CD8-positive, alpha-beta memory T cell (primary cell): ENCODE measurements around the gene LRP11. TPM values are rescaled to one million over a fixed set of nuclear protein-coding genes. Genes with fewer than 3 reads are reported as not detected.
"Not testable (repeated sequence)": the region's sequence is repeated elsewhere in the genome, so short reads cannot be mapped to it uniquely, and the experiment has no call there.

Experiments used
- CTCF ChIA-PET: fragments of 350-600 bp; sonication (Branson Sonifier 250); formaldehyde crosslinking; loops from one replicate; lab custom pipeline; 2021; ENCODE audit warnings: antibody characterized with exemption; lab: Charles Lee
- POLR2A ChIA-PET: fragments of 350-600 bp; sonication (Branson Sonifier 250); formaldehyde crosslinking; loops from one replicate; lab custom pipeline; 2021; ENCODE audit warnings: antibody characterized with exemption; lab: Charles Lee
- DNase-seq, 5 donors: peaks; one replicate each; pipeline versions ENCODE4 v3.0.0 to v3.0.0-alpha.2; 2020 to 2022; ENCODE audit warnings: mixed read lengths in 1 of 5
- H3K27ac ChIP-seq: one replicate; pipeline ENCODE4 v1.7.0; 2013; ENCODE audit warnings: low read depth, mild to moderate bottlenecking, low read length, moderate library complexity
- H3K27me3 ChIP-seq: 2 replicates; pipeline ENCODE4 v1.7.0; 2013; ENCODE audit warnings: low read length, mild to moderate bottlenecking; ENCODE audit not compliant: insufficient read depth, poor library complexity, severe bottlenecking
- H3K36me3 ChIP-seq: 2 replicates; pipeline ENCODE4 v1.7.0; 2013; ENCODE audit warnings: mild to moderate bottlenecking, low read length, moderate library complexity; ENCODE audit not compliant: insufficient read depth
- H3K4me1 ChIP-seq: 2 replicates; pipeline ENCODE4 v1.7.0; 2013; ENCODE audit warnings: mild to moderate bottlenecking, low read length, moderate library complexity; ENCODE audit not compliant: insufficient read depth
- H3K4me3 ChIP-seq: 2 replicates; pipeline ENCODE4 v1.7.0; 2013; ENCODE audit warnings: mild to moderate bottlenecking, low read length
- H3K9me3 ChIP-seq: 2 replicates; pipeline ENCODE4 v1.7.0; 2013; ENCODE audit warnings: mild to moderate bottlenecking, low read length
- H3K27ac Mint-ChIP-seq, 8 donors: one replicate each; pipeline ENCODE4 v1.8.0; 2020 to 2021; ENCODE audit warnings: mixed read lengths in 8 of 8, mild to moderate bottlenecking in 6 of 8, inconsistent platforms in 3 of 8, moderate library complexity in 3 of 8
- H3K27me3 Mint-ChIP-seq, 2 donors: one replicate each; pipeline ENCODE4 v1.8.0; 2020 to 2021; ENCODE audit warnings: mixed read lengths in 2 of 2, mild to moderate bottlenecking in 1 of 2, moderate library complexity in 1 of 2
- H3K36me3 Mint-ChIP-seq, 3 donors: one replicate each; pipeline ENCODE4 v1.8.0; 2020 to 2021; ENCODE audit warnings: mixed read lengths in 3 of 3, inconsistent platforms in 1 of 3, mild to moderate bottlenecking in 1 of 3
- H3K4me1 Mint-ChIP-seq, 3 donors: one replicate each; pipeline ENCODE4 v1.8.0; 2020 to 2021; ENCODE audit warnings: mixed read lengths in 3 of 3, inconsistent platforms in 1 of 3, mild to moderate bottlenecking in 1 of 3
- H3K4me3 Mint-ChIP-seq, 7 donors: one replicate each; pipeline ENCODE4 v1.8.0; 2020 to 2021; ENCODE audit warnings: mixed read lengths in 7 of 7, mild to moderate bottlenecking in 6 of 7, moderate library complexity in 4 of 7, inconsistent platforms in 2 of 7
- H3K9me3 Mint-ChIP-seq, 5 donors: one replicate each; pipeline ENCODE4 v1.8.0; 2020 to 2022; ENCODE audit warnings: mixed read lengths in 5 of 5, mild to moderate bottlenecking in 3 of 5, moderate library complexity in 2 of 5, inconsistent platforms in 1 of 5
- polyA plus RNA-seq: library from polyadenylated mRNA; unstranded; fragments of 300-500 nt; fragmentation: Illumina TruSeq; gene quantifications from one replicate; pipeline ENCODE4 v1.2.3, GENCODE V29; 2021
- total RNA-seq, 2 experiments: library from RNA; stranded (reverse); gene quantifications; one replicate each; pipeline ENCODE4 v1.2.3, GENCODE V29; 2021

The LRP11 gene
- total and polyA plus RNA-seq, 3 experiments from 2014 or later = 1.1 to 5.9 (median 5.5) TPM

- Histone ChIP-seq H3K9me3 (no peaks in the 10 kb centered on the region), H3K4me1 (no peaks in the 10 kb centered on the region), H3K4me3 (no peak overlapping the region), H3K27me3 (peaks cover 11% of the 10 kb centered on the region), H3K36me3 (no peaks in the 10 kb centered on the region), H3K27ac (no peak overlapping the region)
- Mint-ChIP-seq H3K9me3 (peaks cover 0 to 13% (median 4%) of the 10 kb centered on the region in 5 donors), H3K27ac (no peak overlapping the region), H3K36me3 (peaks cover 0 to 4% (median 0%) of the 10 kb centered on the region in 3 donors), H3K4me3 (no peak overlapping the region), H3K4me1 (no peaks in the 10 kb centered on the region), H3K27me3 (peaks cover 17 to 47% of the 10 kb centered on the region in 2 donors)
- POLR2A ChIA-PET = no interaction called here
- CTCF ChIA-PET = no interaction called here
- DNase-seq = no peak
Measured at GRCh38 chr6:149872233-149872632, 8.1 kb upstream of the LRP11 start.

GRCh38 chr6:149871182-149871581, 7.0 kb upstream of the LRP11 start:
- Mint-ChIP-seq H3K4me1 (no peaks in the 10 kb centered on the region), H3K4me3 (no peak overlapping the region), H3K27me3 (peaks cover 10 to 37% of the 10 kb centered on the region in 2 donors), H3K9me3 (peaks cover 0 to 13% (median 4%) of the 10 kb centered on the region in 5 donors), H3K36me3 (peaks cover 0 to 4% (median 0%) of the 10 kb centered on the region in 3 donors), H3K27ac (no peak overlapping the region)
- no peak for DNase-seq
- no peaks in the 10 kb centered on the region for H3K36me3 ChIP-seq
- H3K27ac ChIP-seq = no peak overlapping the region
- peaks cover 9% of the 10 kb centered on the region for H3K27me3 ChIP-seq
- POLR2A ChIA-PET = no interaction called here
- H3K4me1 ChIP-seq = no peaks in the 10 kb centered on the region
- no peaks in the 10 kb centered on the region for H3K9me3 ChIP-seq
- H3K4me3 ChIP-seq = no peak overlapping the region
- CTCF ChIA-PET = interaction anchor here (1.2 kb wide), 1 partner anchor 36 kb away, joined by 3 read pairs; no protein-coding TSS in a partner anchor

GRCh38 chr6:149869275-149869892, 5.2 kb upstream of the LRP11 start:
- ChIA-PET POLR2A (no interaction called here), CTCF (interaction anchor here (0.6 kb wide), 1 partner anchor 42 kb away, joined by 3 read pairs; no protein-coding TSS in a partner anchor)
- Histone ChIP-seq H3K4me3 (no peak overlapping the region), H3K9me3 (no peaks in the 10 kb centered on the region), H3K4me1 (peaks cover 5% of the 10 kb centered on the region), H3K36me3 (no peaks in the 10 kb centered on the region), H3K27ac (no peak overlapping the region), H3K27me3 (no peaks in the 10 kb centered on the region)
- no peak for DNase-seq
- H3K9me3 Mint-ChIP-seq = peaks cover 0 to 13% (median 4%) of the 10 kb centered on the region in 5 donors
- peaks cover 8 to 28% of the 10 kb centered on the region in 2 donors for H3K27me3 Mint-ChIP-seq
- no peak overlapping the region for H3K27ac Mint-ChIP-seq
- no peak overlapping the region for H3K4me3 Mint-ChIP-seq
- H3K36me3 Mint-ChIP-seq = peaks cover 0 to 4% (median 0%) of the 10 kb centered on the region in 3 donors
- H3K4me1 Mint-ChIP-seq = peaks cover 2 to 6% (median 6%) of the 10 kb centered on the region in 3 donors

- Histone ChIP-seq H3K27me3 (no peaks in the 10 kb centered on the region), H3K4me3 (no peak overlapping the region), H3K36me3 (no peaks in the 10 kb centered on the region), H3K27ac (no peak overlapping the region), H3K9me3 (no peaks in the 10 kb centered on the region), H3K4me1 (peaks cover 6% of the 10 kb centered on the region)
- H3K4me3 Mint-ChIP-seq = no peak overlapping the region
- CTCF ChIA-PET = interaction anchor here (0.5 kb wide), 1 partner anchor 157 kb away, joined by 3 read pairs; no protein-coding TSS in a partner anchor
- H3K27me3 Mint-ChIP-seq = peaks cover 3 to 15% of the 10 kb centered on the region in 2 donors
- no peak for DNase-seq
- peaks cover 3 to 8% (median 7%) of the 10 kb centered on the region in 3 donors for H3K4me1 Mint-ChIP-seq
- peaks cover 0 to 8% (median 4%) of the 10 kb centered on the region in 5 donors for H3K9me3 Mint-ChIP-seq
- no peak overlapping the region for H3K27ac Mint-ChIP-seq
- POLR2A ChIA-PET = no interaction called here
- H3K36me3 Mint-ChIP-seq = no peaks in the 10 kb centered on the region
Measured at GRCh38 chr6:149867876-149868640, 3.9 kb upstream of the LRP11 start.

- peak in 3 of 5 donors; percentile 38 to 51 (median 46) for DNase-seq
- POLR2A ChIA-PET = no interaction called here
- Mint-ChIP-seq H3K27me3 (peaks cover 7 to 31% of the 10 kb centered on the region in 2 donors), H3K9me3 (no peaks in the 10 kb centered on the region), H3K4me1 (peaks cover 8 to 14% (median 12%) of the 10 kb centered on the region in 3 donors), H3K4me3 (peak overlapping the region; percentile 66 to 86 (median 73)), H3K36me3 (no peaks in the 10 kb centered on the region), H3K27ac (peak overlapping the region in 5 of 8 donors; percentile 27 to 83 (median 39))
- CTCF ChIA-PET = interaction anchor here (1.1 to 2.4 kb wide), 4 partner anchors 18 to 41 kb away, joined by 3 to 8 read pairs (median 5); no protein-coding TSS in a partner anchor
- Histone ChIP-seq H3K4me1 (peaks cover 12% of the 10 kb centered on the region), H3K27ac (no peak overlapping the region), H3K9me3 (no peaks in the 10 kb centered on the region), H3K4me3 (peak overlapping the region; percentile 58), H3K36me3 (no peaks in the 10 kb centered on the region), H3K27me3 (no peaks in the 10 kb centered on the region)
Measured at GRCh38 chr6:149864578-149865535, 698 bp upstream of the LRP11 start.

DNA sequence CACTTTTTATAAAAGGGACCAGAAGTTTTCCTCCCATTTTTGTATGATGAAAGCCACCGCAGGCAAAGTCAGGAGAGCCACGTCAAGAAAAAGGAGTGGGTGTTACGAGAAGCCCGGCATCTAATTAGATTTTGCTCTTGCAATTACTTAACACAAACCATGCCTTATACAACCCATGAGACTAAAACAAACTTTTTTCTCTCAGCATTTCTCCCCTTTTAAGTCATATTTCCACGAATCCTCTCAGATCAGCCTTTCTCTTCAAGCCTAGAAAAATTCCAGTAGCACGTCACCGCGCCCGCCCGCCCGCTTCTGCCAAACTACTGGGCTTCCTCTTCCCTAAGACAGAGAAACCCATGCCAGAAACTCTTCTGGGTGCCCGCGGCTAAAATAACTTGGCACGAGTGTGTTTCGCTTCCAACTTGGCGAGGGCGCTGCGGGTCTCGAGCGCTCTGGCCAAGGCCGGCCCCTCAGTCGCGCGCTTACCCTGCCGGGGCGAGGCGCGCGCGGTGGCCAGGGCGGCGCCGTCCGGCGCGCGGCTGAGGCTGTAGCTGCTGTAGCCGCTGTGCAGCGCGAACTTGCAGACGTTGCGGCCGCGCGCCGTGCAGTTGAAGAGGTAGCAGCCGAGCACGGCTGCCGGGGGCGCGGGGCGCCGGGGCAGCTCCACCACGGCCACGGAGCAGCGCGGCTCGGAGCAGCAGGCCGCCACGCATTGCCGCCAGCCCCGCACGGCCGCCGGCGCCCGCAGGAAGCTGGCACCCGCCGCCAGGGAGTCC, 1.0 kb downstream of the LRP11 start:
- Mint-ChIP-seq H3K36me3 (no peaks in the 10 kb centered on the region), H3K27me3 (peaks cover 6 to 41% of the 10 kb centered on the region in 2 donors), H3K9me3 (no peaks in the 10 kb centered on the region), H3K4me3 (peak overlapping the region; percentile 62 to 89 (median 83)), H3K27ac (peak overlapping the region in 3 of 8 donors; percentile 6 to 39 (median 35)), H3K4me1 (peaks cover 8 to 14% (median 12%) of the 10 kb centered on the region in 3 donors)
- Histone ChIP-seq H3K9me3 (no peaks in the 10 kb centered on the region), H3K27ac (peak overlapping the region; percentile 45), H3K4me1 (peaks cover 12% of the 10 kb centered on the region), H3K27me3 (no peaks in the 10 kb centered on the region), H3K4me3 (peak overlapping the region; percentile 58), H3K36me3 (no peaks in the 10 kb centered on the region)
- POLR2A ChIA-PET = no interaction called here
- CTCF ChIA-PET = interaction anchor here (1.1 kb wide), 1 partner anchor 93 kb away, joined by 4 read pairs; no protein-coding TSS in a partner anchor
- DNase-seq = peak in 3 of 5 donors; percentile 7 to 24 (median 10)

GRCh38 chr6:149862424-149862738, 1.8 kb downstream of the LRP11 start:
- H3K4me3 ChIP-seq, H3K27me3 ChIP-seq, H3K27ac ChIP-seq, H3K9me3 Mint-ChIP-seq, POLR2A ChIA-PET, H3K27ac Mint-ChIP-seq, H3K36me3 Mint-ChIP-seq, DNase-seq, H3K9me3 ChIP-seq, H3K36me3 ChIP-seq: not testable (repeated sequence)
- Mint-ChIP-seq H3K4me3 (peak overlapping the region in 5 of 7 donors; percentile 44 to 84 (median 60)), H3K27me3 (peaks cover 9 to 45% of the 10 kb centered on the region in 2 donors), H3K4me1 (peaks cover 8 to 14% (median 12%) of the 10 kb centered on the region in 3 donors)
- H3K4me1 ChIP-seq = peaks cover 12% of the 10 kb centered on the region
- CTCF ChIA-PET = interaction anchor here (1.2 kb wide), 1 partner anchor 27 kb away, joined by 3 read pairs; no protein-coding TSS in a partner anchor
